Loucy (cell line): Measurements from ENCODE around the gene PEAR1.

Experiments used
- H2AFZ ChIP-seq: fragments of 200-600 bp; sonication (generic); 2 replicates; pipeline ENCODE4 v1.6.0; 2016; ENCODE audit warnings: antibody characterized with exemption, mild to moderate bottlenecking, low read length, moderate library complexity
- H3F3A ChIP-seq: fragments of 200-600 bp; 2 replicates; pipeline ENCODE4 v1.6.0; 2016; ENCODE audit warnings: antibody characterized with exemption, low read depth, mild to moderate bottlenecking
- H3K27me3 ChIP-seq: fragments of 200-600 bp; sonication (generic); 2 replicates; pipeline ENCODE4 v1.6.1; 2014; ENCODE audit warnings: low read length, mild to moderate bottlenecking; ENCODE audit not compliant: insufficient read depth, poor library complexity, severe bottlenecking
- H3K36me3 ChIP-seq: fragments of 200-600 bp; sonication (generic); 2 replicates; pipeline ENCODE4 v1.6.1; 2016; ENCODE audit warnings: low read length; ENCODE audit not compliant: insufficient read depth
- H3K4me1 ChIP-seq: fragments of 200-600 bp; sonication (generic); 2 replicates; pipeline ENCODE4 v1.5.1; 2014; ENCODE audit warnings: low read length, mild to moderate bottlenecking; ENCODE audit not compliant: insufficient read depth, poor library complexity, severe bottlenecking
- H3K4me2 ChIP-seq: fragments of 200-600 bp; sonication (generic); 2 replicates; pipeline ENCODE4 v1.6.0; 2014; ENCODE audit warnings: antibody characterized with exemption, low read length, low read depth, mild to moderate bottlenecking; ENCODE audit not compliant: poor library complexity, severe bottlenecking
- H3K4me3 ChIP-seq: fragments of 200-600 bp; sonication (generic); 2 replicates; pipeline ENCODE4 v1.5.1; 2014; ENCODE audit warnings: low read length, mild to moderate bottlenecking, mixed read lengths; ENCODE audit not compliant: poor library complexity, severe bottlenecking
- H3K79me2 ChIP-seq: fragments of 200-600 bp; sonication (generic); 2 replicates; pipeline ENCODE4 v1.6.1; 2014; ENCODE audit warnings: low read length; ENCODE audit not compliant: insufficient read depth
- H3K9ac ChIP-seq: fragments of 200-600 bp; sonication (generic); 2 replicates; pipeline ENCODE4 v1.6.0; 2014; ENCODE audit warnings: mild to moderate bottlenecking, low read depth, low read length, moderate library complexity; ENCODE audit not compliant: poor library complexity, severe bottlenecking
- H3K9me2 ChIP-seq: fragments of 200-600 bp; sonication (generic); replicated peaks from 2 replicates; pipeline ENCODE4 v1.6.1; 2016; ENCODE audit warnings: low read depth, low read length, mixed read lengths
- H3K9me3 ChIP-seq: fragments of 200-600 bp; sonication (generic); 2 replicates; pipeline ENCODE4 v1.6.1; 2014; ENCODE audit warnings: mild to moderate bottlenecking, antibody characterized with exemption, low read length, low read depth; ENCODE audit not compliant: insufficient read depth
- H4K20me1 ChIP-seq: fragments of 200-600 bp; sonication (generic); 2 replicates; pipeline ENCODE4 v1.6.0; 2014; ENCODE audit warnings: antibody characterized with exemption, low read length, mild to moderate bottlenecking; ENCODE audit not compliant: insufficient read depth, poor library complexity, severe bottlenecking
- CTCF ChIP-seq: fragments of 200-600 bp; sonication (generic); conservative IDR thresholded peaks from 2 replicates; pipeline ENCODE4 v1.5.1; 2014; ENCODE audit warnings: mild to moderate bottlenecking, antibody characterized with exemption, low read length
- EZH2phosphoT487 ChIP-seq: fragments of 200-600 bp; IDR thresholded peaks from 2 replicates; pipeline ENCODE4 v1.6.1; 2018; ENCODE audit warnings: antibody characterized with exemption, mild to moderate bottlenecking, moderate library complexity, borderline replicate concordance

PEAR1 gene

GRCh38 chr1:156905651-156906050 is 12.1 kb downstream of the PEAR1 start:
- Histone ChIP-seq H3K9me2 (no peaks in the 10 kb centered on the region), H3K9me3 (no peaks in the 10 kb centered on the region), H3K4me3 (no peak overlapping the region), H4K20me1 (no peaks in the 10 kb centered on the region), H2AFZ (no peak overlapping the region), H3K9ac (no peak overlapping the region), H3F3A (no peaks in the 10 kb centered on the region), H3K36me3 (no peaks in the 10 kb centered on the region), H3K79me2 (no peaks in the 10 kb centered on the region), H3K4me2 (no peak overlapping the region), H3K27me3 (no peaks in the 10 kb centered on the region), H3K4me1 (peaks cover 9% of the 10 kb centered on the region)
- TF ChIP-seq CTCF (no peak), EZH2phosphoT487 (no peak)

DNA sequence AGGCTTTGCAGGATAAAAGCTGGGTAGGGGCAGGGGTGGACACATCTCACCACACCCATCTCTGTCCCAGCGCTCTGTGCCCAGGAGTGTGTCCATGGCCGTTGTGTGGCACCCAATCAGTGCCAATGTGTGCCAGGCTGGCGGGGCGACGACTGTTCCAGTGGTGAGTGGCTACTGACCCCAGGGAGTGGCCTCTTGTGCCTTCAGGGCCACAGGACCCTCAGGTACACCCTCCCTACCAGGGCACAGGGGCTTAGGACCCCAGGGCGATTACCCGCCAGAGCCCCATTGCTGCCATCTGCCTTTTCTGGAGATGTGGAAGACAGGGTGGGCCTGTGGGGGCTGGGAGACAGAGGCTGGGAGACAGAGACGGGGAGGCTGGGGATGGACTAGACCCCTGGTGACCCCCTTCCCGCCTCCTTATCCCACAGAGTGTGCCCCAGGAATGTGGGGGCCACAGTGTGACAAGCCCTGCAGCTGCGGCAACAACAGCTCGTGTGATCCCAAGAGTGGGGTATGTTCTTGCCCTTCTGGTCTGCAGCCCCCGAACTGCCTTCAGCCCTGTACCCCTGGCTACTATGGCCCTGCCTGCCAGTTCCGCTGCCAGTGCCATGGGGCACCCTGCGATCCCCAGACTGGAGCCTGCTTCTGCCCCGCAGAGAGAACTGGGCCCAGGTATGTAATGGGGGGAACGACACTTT is 12.8 kb downstream of the PEAR1 start:
- Histone ChIP-seq H2AFZ (no peak overlapping the region), H3K4me1 (peaks cover 9% of the 10 kb centered on the region), H3K4me2 (no peak overlapping the region), H3K9me2 (no peaks in the 10 kb centered on the region), H3K79me2 (no peaks in the 10 kb centered on the region), H3F3A (no peaks in the 10 kb centered on the region), H3K9me3 (no peaks in the 10 kb centered on the region), H3K4me3 (no peak overlapping the region), H3K36me3 (no peaks in the 10 kb centered on the region), H3K27me3 (no peaks in the 10 kb centered on the region), H4K20me1 (no peaks in the 10 kb centered on the region), H3K9ac (no peak overlapping the region)
- TF ChIP-seq EZH2phosphoT487 = no peak
- TF ChIP-seq CTCF = no peak

DNA sequence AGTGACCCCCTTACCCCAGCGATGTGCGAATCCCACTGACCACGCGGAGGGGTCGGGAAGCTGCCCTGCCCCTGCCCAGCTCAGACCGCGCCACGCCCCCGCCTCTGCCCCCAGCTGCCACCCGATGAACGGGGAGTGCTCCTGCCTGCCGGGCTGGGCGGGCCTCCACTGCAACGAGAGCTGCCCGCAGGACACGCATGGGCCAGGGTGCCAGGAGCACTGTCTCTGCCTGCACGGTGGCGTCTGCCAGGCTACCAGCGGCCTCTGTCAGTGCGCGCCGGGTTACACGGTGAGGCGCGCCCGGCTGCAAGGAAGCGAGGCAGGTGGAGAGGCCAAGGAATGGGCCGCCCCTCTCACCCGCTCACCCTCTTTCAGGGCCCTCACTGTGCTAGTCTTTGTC is 15.0 kb downstream of the PEAR1 start:
- Histone ChIP-seq H3F3A (no peaks in the 10 kb centered on the region), H3K36me3 (no peaks in the 10 kb centered on the region), H2AFZ (no peak overlapping the region), H3K27me3 (no peaks in the 10 kb centered on the region), H3K4me3 (no peak overlapping the region), H4K20me1 (no peaks in the 10 kb centered on the region), H3K9ac (no peak overlapping the region), H3K9me3 (no peaks in the 10 kb centered on the region), H3K4me2 (no peak overlapping the region), H3K4me1 (peaks cover 9% of the 10 kb centered on the region), H3K79me2 (no peaks in the 10 kb centered on the region), H3K9me2 (no peaks in the 10 kb centered on the region)
- TF ChIP-seq CTCF (no peak), EZH2phosphoT487 (no peak)
